ENCODE results near the gene LTK. TPM values are rescaled to one million over a fixed set of nuclear protein-coding genes. Genes with fewer than 3 reads are reported as not detected.
A peak's percentile ranks its signal among the peaks of the same experiment; 100 is the strongest.

Gene LTK
- total RNA-seq, 1 donor from 2014 or later, result not detected

- Histone ChIP-seq H3K4me2 (no peak overlapping the region), H3K27me3 (peaks cover 56% of the 10 kb centered on the region), H3K27ac (no peak overlapping the region), H4K20me1 (ENCODE audit: low read depth) (peaks cover 13% of the 10 kb centered on the region), H3K36me3 (no peaks in the 10 kb centered on the region), H3K4me3 (no peak overlapping the region), H3K9me3 (ENCODE audit: low read depth) (no peaks in the 10 kb centered on the region), H3K4me1 (peaks cover 6% of the 10 kb centered on the region), H3K9ac (no peak overlapping the region), H3F3A (ENCODE audit: low read depth) (peaks cover 20% of the 10 kb centered on the region), H2AFZ (replicated peaks) (no peak overlapping the region), H3K79me2 (ENCODE audit: low read depth) (no peaks in the 10 kb centered on the region)
- DNase-seq (ENCODE audit: low spot score), result no peak
- H3K9me3 Mint-ChIP-seq, result no peaks in the 10 kb centered on the region
- H3K27me3 Mint-ChIP-seq (ENCODE audit: insufficient read depth, low read depth), result peaks cover 30% of the 10 kb centered on the region
- no peak overlapping the region for H3K4me3 Mint-ChIP-seq
- H3K4me1 Mint-ChIP-seq, result peaks cover 16% of the 10 kb centered on the region
- TF ChIP-seq EZH2phosphoT487 (IDR thresholded peaks at IDR 0.05), result no peak
- TF ChIP-seq, protein P1, sequence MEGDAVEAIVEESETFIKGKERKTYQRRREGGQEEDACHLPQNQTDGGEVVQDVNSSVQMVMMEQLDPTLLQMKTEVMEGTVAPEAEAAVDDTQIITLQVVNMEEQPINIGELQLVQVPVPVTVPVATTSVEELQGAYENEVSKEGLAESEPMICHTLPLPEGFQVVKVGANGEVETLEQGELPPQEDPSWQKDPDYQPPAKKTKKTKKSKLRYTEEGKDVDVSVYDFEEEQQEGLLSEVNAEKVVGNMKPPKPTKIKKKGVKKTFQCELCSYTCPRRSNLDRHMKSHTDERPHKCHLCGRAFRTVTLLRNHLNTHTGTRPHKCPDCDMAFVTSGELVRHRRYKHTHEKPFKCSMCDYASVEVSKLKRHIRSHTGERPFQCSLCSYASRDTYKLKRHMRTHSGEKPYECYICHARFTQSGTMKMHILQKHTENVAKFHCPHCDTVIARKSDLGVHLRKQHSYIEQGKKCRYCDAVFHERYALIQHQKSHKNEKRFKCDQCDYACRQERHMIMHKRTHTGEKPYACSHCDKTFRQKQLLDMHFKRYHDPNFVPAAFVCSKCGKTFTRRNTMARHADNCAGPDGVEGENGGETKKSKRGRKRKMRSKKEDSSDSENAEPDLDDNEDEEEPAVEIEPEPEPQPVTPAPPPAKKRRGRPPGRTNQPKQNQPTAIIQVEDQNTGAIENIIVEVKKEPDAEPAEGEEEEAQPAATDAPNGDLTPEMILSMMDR (IDR thresholded peaks at IDR 0.05), result no peak
- TF ChIP-seq EZH2 (IDR thresholded peaks at IDR 0.05), result no peak
- no peak overlapping the region for H3K27ac Mint-ChIP-seq
- peaks cover 4% of the 10 kb centered on the region for H3K36me3 Mint-ChIP-seq
Measured at GRCh38 chr15:41490355-41490754, 23.3 kb downstream of the LTK start.

DNA sequence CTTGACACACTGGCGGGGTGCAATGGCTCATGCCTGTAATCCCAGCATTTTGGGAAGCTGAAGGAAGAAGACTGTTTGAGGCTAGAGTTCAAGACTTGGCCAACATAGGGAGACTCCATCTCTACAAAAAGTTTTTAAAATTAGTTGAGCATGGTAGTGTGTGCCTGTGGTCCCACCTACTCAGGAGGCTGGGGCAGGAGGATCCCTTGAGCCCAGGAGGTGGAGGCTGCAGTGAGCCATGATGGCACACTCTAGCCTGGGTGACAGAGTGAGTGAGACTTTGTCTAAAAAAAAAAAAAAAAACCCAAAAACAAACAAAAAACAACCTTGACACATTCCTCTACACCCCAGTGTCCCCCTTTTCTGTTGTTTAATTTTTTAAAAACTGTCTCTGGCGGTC is 24.0 kb downstream of the LTK start:
- Histone ChIP-seq H3K36me3 (no peaks in the 10 kb centered on the region), H3K4me2 (no peak overlapping the region), H3K9ac (no peak overlapping the region), H4K20me1 (ENCODE audit: low read depth) (peaks cover 7% of the 10 kb centered on the region), H3K9me3 (ENCODE audit: low read depth) (no peaks in the 10 kb centered on the region), H3K4me1 (peaks cover 6% of the 10 kb centered on the region), H3K4me3 (no peak overlapping the region), H3F3A (ENCODE audit: low read depth) (peaks cover 15% of the 10 kb centered on the region), H3K27ac (no peak overlapping the region), H2AFZ (replicated peaks) (no peak overlapping the region), H3K27me3 (peaks cover 49% of the 10 kb centered on the region), H3K79me2 (ENCODE audit: low read depth) (no peaks in the 10 kb centered on the region)
- no peaks in the 10 kb centered on the region for H3K9me3 Mint-ChIP-seq
- TF ChIP-seq EZH2phosphoT487 (IDR thresholded peaks at IDR 0.05), result no peak
- TF ChIP-seq EZH2 (IDR thresholded peaks at IDR 0.05), result no peak
- TF ChIP-seq, protein P1 (IDR thresholded peaks at IDR 0.05), result no peak
- H3K27ac Mint-ChIP-seq, result no peak overlapping the region
- no peak overlapping the region for H3K4me3 Mint-ChIP-seq
- H3K36me3 Mint-ChIP-seq, result peaks cover 6% of the 10 kb centered on the region
- no peak for DNase-seq (ENCODE audit: low spot score)
- H3K27me3 Mint-ChIP-seq (ENCODE audit: insufficient read depth, low read depth), result peaks cover 28% of the 10 kb centered on the region
- peaks cover 16% of the 10 kb centered on the region for H3K4me1 Mint-ChIP-seq

- H3K4me3 Mint-ChIP-seq, result no peak overlapping the region
- Histone ChIP-seq H2AFZ (replicated peaks) (no peak overlapping the region), H3K27me3 (peaks cover 30% of the 10 kb centered on the region), H3F3A (ENCODE audit: low read depth) (peaks cover 5% of the 10 kb centered on the region), H3K9ac (no peak overlapping the region), H3K27ac (no peak overlapping the region), H3K36me3 (no peaks in the 10 kb centered on the region), H3K9me3 (ENCODE audit: low read depth) (no peaks in the 10 kb centered on the region), H4K20me1 (ENCODE audit: low read depth) (no peaks in the 10 kb centered on the region), H3K4me3 (no peak overlapping the region), H3K4me2 (no peak overlapping the region), H3K79me2 (ENCODE audit: low read depth) (no peaks in the 10 kb centered on the region), H3K4me1 (peaks cover 4% of the 10 kb centered on the region)
- TF ChIP-seq EZH2 (IDR thresholded peaks at IDR 0.05) (no peak), EZH2phosphoT487 (IDR thresholded peaks at IDR 0.05) (no peak)
- TF ChIP-seq, protein P1 (IDR thresholded peaks at IDR 0.05), result no peak
- peaks cover 14% of the 10 kb centered on the region for H3K4me1 Mint-ChIP-seq
- H3K27me3 Mint-ChIP-seq (ENCODE audit: insufficient read depth, low read depth), result peaks cover 21% of the 10 kb centered on the region
- H3K27ac Mint-ChIP-seq, result peak overlapping the region; percentile 2
- peaks cover 15% of the 10 kb centered on the region for H3K36me3 Mint-ChIP-seq
- no peaks in the 10 kb centered on the region for H3K9me3 Mint-ChIP-seq
- DNase-seq (ENCODE audit: low spot score), result no peak
Measured at GRCh38 chr15:41487802-41488201, 25.8 kb downstream of the LTK start.
